Measurements from ENCODE around the gene FES.

FES gene

DNA sequence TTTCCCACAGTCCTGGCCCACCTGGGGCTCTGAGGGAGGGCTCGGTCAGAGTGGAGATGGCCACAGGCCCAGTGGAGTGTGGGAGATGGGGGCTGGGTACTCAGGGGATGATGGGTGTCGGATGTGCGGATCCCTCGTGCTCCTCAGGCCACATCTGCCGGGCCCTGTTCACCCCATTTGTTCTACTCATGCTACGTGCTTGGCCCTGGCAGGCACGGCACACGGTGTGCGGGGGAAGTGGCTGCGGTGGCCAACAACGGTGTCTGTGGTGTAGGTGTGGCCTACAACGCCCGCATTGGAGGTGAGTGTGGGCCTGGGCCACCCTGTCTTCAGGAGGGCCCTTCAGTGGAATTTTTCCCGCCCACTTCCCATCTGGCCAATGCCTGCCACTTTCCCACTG is 7.0 kb upstream of the FES start:
- FAIRE-seq = no peak

- FAIRE-seq = no peak
Measured at GRCh38 chr15:90877996-90878395, 6.3 kb upstream of the FES start.

DNA sequence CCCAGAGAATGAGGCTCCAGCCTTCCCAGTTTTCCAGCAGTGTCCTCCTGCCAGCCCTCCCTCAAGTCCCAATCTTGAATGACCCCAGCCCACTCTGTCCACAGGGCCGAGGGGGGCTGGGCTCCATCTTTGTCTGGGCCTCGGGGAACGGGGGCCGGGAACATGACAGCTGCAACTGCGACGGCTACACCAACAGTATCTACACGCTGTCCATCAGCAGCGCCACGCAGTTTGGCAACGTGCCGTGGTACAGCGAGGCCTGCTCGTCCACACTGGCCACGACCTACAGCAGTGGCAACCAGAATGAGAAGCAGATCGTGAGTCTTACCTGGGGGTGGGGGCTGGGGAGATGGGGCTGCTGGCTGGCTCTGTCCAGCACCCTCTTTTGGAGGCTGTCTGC is 5.6 kb upstream of the FES start:
- FAIRE-seq = no peak

DNA sequence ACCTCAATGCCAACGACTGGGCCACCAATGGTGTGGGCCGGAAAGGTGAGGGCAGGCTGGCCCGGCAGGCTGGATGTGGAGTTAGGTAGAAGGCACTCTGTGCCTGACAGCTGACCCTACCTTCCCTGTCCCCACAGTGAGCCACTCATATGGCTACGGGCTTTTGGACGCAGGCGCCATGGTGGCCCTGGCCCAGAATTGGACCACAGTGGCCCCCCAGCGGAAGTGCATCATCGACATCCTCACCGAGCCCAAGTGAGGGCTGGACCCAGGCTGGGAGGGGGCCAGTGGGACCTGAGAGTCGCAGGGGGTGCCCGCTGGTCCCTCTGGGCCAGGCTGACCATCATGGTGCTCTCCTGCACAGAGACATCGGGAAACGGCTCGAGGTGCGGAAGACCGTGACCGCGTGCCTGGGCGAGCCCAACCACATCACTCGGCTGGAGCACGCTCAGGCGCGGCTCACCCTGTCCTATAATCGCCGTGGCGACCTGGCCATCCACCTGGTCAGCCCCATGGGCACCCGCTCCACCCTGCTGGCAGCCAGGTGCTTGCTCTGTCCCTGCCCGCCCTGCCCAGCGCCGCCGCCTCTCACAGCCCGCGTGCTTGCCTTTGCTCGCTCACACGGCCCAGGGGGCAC is 4.5 kb upstream of the FES start:
- FAIRE-seq = no peak

GRCh38 chr15:90880381-90881145 is 3.7 kb upstream of the FES start:
- FAIRE-seq = no peak

- no peak for FAIRE-seq
Measured at GRCh38 chr15:90881181-90881977, 2.9 kb upstream of the FES start.

- no peak for FAIRE-seq
Measured at GRCh38 chr15:90881978-90882721, 2.2 kb upstream of the FES start.

DNA sequence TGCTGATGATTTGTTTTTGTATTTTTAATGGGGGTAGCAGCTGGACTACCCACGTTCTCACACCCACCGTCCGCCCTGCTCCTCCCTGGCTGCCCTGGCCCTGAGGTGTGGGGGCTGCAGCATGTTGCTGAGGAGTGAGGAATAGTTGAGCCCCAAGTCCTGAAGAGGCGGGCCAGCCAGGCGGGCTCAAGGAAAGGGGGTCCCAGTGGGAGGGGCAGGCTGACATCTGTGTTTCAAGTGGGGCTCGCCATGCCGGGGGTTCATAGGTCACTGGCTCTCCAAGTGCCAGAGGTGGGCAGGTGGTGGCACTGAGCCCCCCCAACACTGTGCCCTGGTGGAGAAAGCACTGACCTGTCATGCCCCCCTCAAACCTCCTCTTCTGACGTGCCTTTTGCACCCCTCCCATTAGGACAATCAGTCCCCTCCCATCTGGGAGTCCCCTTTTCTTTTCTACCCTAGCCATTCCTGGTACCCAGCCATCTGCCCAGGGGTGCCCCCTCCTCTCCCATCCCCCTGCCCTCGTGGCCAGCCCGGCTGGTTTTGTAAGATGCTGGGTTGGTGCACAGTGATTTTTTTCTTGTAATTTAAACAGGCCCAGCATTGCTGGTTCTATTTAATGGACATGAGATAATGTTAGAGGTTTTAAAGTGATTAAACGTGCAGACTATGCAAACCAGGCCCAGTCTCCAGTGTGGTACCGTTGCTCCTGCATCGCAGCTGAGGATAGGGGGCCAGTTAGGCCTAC is 1.4 kb upstream of the FES start:
- FAIRE-seq = no peak

- FAIRE-seq = no peak
Measured at GRCh38 chr15:90883526-90883975, 753 bp upstream of the FES start.

- no peak for FAIRE-seq
Measured at GRCh38 chr15:90884719-90885431, 571 bp downstream of the FES start.

GRCh38 chr15:90885432-90886290 is 1.4 kb downstream of the FES start:
- no peak for FAIRE-seq

GRCh38 chr15:90886291-90886614 is 1.9 kb downstream of the FES start:
- no peak for FAIRE-seq

DNA sequence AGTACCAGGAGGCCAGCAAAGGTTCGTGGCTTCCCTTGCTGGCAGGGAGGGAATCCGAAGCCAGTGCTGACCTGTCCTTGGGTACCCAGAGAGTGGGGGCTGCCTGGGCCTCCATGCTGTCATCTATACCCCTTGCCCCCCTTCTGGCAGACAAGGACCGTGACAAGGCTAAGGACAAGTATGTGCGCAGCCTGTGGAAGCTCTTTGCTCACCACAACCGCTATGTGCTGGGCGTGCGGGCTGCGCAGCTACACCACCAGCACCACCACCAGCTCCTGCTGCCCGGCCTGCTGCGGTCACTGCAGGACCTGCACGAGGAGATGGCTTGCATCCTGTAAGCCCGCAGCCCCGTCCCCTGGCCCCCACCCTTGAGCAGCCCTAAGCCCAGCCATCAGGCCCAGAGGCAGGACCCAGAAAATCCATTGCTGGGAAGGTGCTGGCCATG is 2.8 kb downstream of the FES start:
- no peak for FAIRE-seq

DNA sequence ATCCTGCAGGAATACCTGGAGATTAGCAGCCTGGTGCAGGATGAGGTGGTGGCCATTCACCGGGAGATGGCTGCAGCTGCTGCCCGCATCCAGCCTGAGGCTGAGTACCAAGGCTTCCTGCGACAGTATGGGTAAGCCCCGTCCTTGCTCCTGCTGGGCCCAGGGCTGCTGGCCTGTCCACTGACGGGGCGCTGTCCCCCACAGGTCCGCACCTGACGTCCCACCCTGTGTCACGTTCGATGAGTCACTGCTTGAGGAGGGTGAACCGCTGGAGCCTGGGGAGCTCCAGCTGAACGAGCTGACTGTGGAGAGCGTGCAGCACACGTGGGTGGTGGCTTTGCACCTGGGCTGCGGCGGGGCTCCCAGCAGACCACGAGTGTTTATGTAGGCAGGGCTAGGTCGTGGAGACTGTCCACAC is 5.0 kb downstream of the FES start:
- FAIRE-seq = no peak

- no peak for FAIRE-seq
Measured at GRCh38 chr15:90889736-90890456, 5.6 kb downstream of the FES start.

DNA sequence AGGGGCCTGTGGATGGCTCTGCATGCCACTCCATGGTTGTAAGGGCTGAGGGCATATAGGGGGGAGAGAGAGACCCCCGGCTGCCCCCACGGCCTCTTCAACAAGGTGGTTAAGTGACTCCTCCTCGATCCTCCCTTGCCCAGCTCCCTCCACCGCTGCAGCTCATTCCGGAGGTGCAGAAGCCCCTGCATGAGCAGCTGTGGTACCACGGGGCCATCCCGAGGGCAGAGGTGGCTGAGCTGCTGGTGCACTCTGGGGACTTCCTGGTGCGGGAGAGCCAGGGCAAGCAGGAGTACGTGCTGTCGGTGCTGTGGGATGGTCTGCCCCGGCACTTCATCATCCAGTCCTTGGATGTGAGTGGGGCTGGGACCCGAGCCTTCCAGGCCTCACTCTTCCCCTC is 6.5 kb downstream of the FES start:
- FAIRE-seq = no peak

DNA sequence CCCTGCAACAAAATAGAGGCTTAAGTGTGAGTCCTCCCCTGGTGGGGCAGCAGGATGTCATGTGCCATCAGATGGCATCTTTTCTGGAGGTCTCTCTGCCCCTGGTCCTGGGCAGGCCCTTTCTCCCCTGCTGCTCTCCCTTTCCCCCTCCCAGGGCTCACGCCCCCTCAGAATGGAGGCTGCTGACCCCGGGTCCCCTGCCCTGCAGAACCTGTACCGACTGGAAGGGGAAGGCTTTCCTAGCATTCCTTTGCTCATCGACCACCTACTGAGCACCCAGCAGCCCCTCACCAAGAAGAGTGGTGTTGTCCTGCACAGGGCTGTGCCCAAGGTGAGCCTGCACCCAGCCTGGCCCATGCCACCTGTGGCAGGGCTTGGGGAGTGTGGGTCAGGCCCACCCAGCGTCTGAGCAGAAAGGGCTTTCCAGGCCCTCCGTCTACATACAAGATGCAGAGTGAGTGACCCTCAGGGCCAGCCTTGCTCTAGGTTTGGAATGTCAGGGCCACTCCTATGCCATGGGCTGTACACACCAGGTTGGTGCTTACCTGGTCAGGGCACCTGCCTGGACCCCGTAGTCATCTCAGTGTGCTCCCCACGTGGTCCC is 7.1 kb downstream of the FES start:
- FAIRE-seq = no peak

GRCh38 chr15:90892023-90892422 is 7.7 kb downstream of the FES start:
- no peak for FAIRE-seq

- no peak for FAIRE-seq
Measured at GRCh38 chr15:90892498-90893174, 8.3 kb downstream of the FES start.

All from colon (tissue), 2 donors.